Urinary bladder (tissue), 4 donors: ENCODE data around the gene FRMD6. TPM values are rescaled to one million over a fixed set of nuclear protein-coding genes. Genes with fewer than 3 reads are reported as not detected.

Source experiments
- DNase-seq: peaks from one replicate; pipeline ENCODE4 v3.0.0-alpha.2; 2015; ENCODE audit errors: extremely low spot score
- H3K27ac ChIP-seq: one replicate; pipeline ENCODE4 v1.5.1; 2013; ENCODE audit warnings: low read depth, mild to moderate bottlenecking, moderate library complexity
- H3K36me3 ChIP-seq: one replicate; pipeline ENCODE4 v1.6.1; 2013; ENCODE audit warnings: mild to moderate bottlenecking, moderate library complexity; ENCODE audit not compliant: insufficient read depth
- H3K4me1 ChIP-seq: one replicate; pipeline ENCODE4 v1.6.1; 2013; ENCODE audit warnings: mild to moderate bottlenecking, moderate library complexity; ENCODE audit not compliant: insufficient read depth
- H3K4me3 ChIP-seq: one replicate; pipeline ENCODE4 v1.5.1; 2013; ENCODE audit warnings: low read depth, low read length
- WGBS: extraction: QIAGEN DNeasy Blood & Tissue Kit; methylation state at CpG from one replicate; pipeline ENCODE4 v1.1.7; 2013; 5-methylcytosine and 5-hydroxymethylcytosine counted together
- polyA plus RNA-seq: library from polyadenylated mRNA; stranded (reverse); fragments of 200-250 nt; gene quantifications from one replicate; pipeline ENCODE4 v1.2.3, GENCODE V29; 2013
- total RNA-seq: library from RNA; depleted of rRNA; stranded (reverse); fragments of >200 nt; gene quantifications from one replicate; pipeline ENCODE4 v1.2.3, GENCODE V29; 2014
- donor health status: healthy with polysubstance abuse.
- donor health status: healthy.

FRMD6 gene
- total RNA-seq: 133 TPM
- 34.6 TPM for polyA plus RNA-seq

- DNase-seq: no peak
- under 1% methylated on average over 86 of the region's 86 CpGs for WGBS
- peak within 1 kb of the TSS; percentile 84 for H3K4me3 ChIP-seq
- H3K4me1 ChIP-seq: no peaks in the 10 kb centered on the region
- H3K27ac ChIP-seq: peak within 1 kb of the TSS; percentile 98
- H3K36me3 ChIP-seq: no peaks in the 10 kb centered on the region
Measured at GRCh38 chr14:51651388-51652167, at the start of gene FRMD6. Gene FRMD6, plus strand, starts transcription at chr14:51651910. Its CDS starts 37,927 bp downstream, at chr14:51689837.

GRCh38 chr14:51602310-51602709, 49.4 kb upstream of the FRMD6 start:
- H3K27ac ChIP-seq: no peak overlapping the region
- no peak overlapping the region for H3K4me3 ChIP-seq
- no peak for DNase-seq
- H3K36me3 ChIP-seq: no peaks in the 10 kb centered on the region
- no peaks in the 10 kb centered on the region for H3K4me1 ChIP-seq

GRCh38 chr14:51603495-51603894, 48.2 kb upstream of the FRMD6 start:
- no peak for DNase-seq
- H3K36me3 ChIP-seq: no peaks in the 10 kb centered on the region
- no peaks in the 10 kb centered on the region for H3K4me1 ChIP-seq
- 99% methylated on average over 3 of the region's 3 CpGs for WGBS
- no peak overlapping the region for H3K27ac ChIP-seq
- H3K4me3 ChIP-seq: no peak overlapping the region

GRCh38 chr14:51604073-51604472, 47.6 kb upstream of the FRMD6 start:
- DNase-seq: no peak

GRCh38 chr14:51605575-51605974, 46.1 kb upstream of the FRMD6 start:
- H3K27ac ChIP-seq: no peak overlapping the region
- no peak for DNase-seq
- WGBS: 92% methylated on average over 2 of the region's 2 CpGs
- no peaks in the 10 kb centered on the region for H3K4me1 ChIP-seq
- H3K36me3 ChIP-seq: no peaks in the 10 kb centered on the region
- no peak overlapping the region for H3K4me3 ChIP-seq

More at GRCh38 chr14:51604073-51604472, 47.6 kb upstream of the FRMD6 start:
- Histone ChIP-seq H3K4me1 (no peaks in the 10 kb centered on the region), H3K4me3 (no peak overlapping the region), H3K36me3 (no peaks in the 10 kb centered on the region), H3K27ac (no peak overlapping the region)
- WGBS: 57% methylated on average over 4 of the region's 4 CpGs

- Histone ChIP-seq H3K36me3 (no peaks in the 10 kb centered on the region), H3K27ac (no peak overlapping the region), H3K4me3 (no peak overlapping the region), H3K4me1 (no peaks in the 10 kb centered on the region)
- no peak for DNase-seq
- 36% methylated on average over 12 of the region's 12 CpGs for WGBS
Measured at GRCh38 chr14:51607711-51608110, 44.0 kb upstream of the FRMD6 start.

- 57% methylated on average over 8 of the region's 8 CpGs for WGBS
- no peaks in the 10 kb centered on the region for H3K4me1 ChIP-seq
- H3K4me3 ChIP-seq: no peak overlapping the region
- no peak for DNase-seq
- no peak overlapping the region for H3K27ac ChIP-seq
- H3K36me3 ChIP-seq: no peaks in the 10 kb centered on the region
Measured at GRCh38 chr14:51609251-51609954, 42.3 kb upstream of the FRMD6 start.

- no peak for DNase-seq
- Histone ChIP-seq H3K4me3 (no peak overlapping the region), H3K36me3 (no peaks in the 10 kb centered on the region), H3K27ac (no peak overlapping the region), H3K4me1 (no peaks in the 10 kb centered on the region)
- WGBS: 87% methylated on average over 5 of the region's 5 CpGs
Measured at GRCh38 chr14:51609955-51610283, 41.8 kb upstream of the FRMD6 start.

GRCh38 chr14:51610771-51611170, 40.9 kb upstream of the FRMD6 start:
- WGBS: 78% methylated on average over 1 of the region's 1 CpG
- no peaks in the 10 kb centered on the region for H3K4me1 ChIP-seq
- H3K36me3 ChIP-seq: no peaks in the 10 kb centered on the region
- H3K27ac ChIP-seq: no peak overlapping the region
- DNase-seq: no peak
- H3K4me3 ChIP-seq: no peak overlapping the region

GRCh38 chr14:51612449-51612848, 39.3 kb upstream of the FRMD6 start:
- 98% methylated on average over 1 of the region's 1 CpG for WGBS
- Histone ChIP-seq H3K4me1 (no peaks in the 10 kb centered on the region), H3K27ac (no peak overlapping the region), H3K4me3 (no peak overlapping the region), H3K36me3 (no peaks in the 10 kb centered on the region)
- no peak for DNase-seq

- Histone ChIP-seq H3K4me3 (no peak overlapping the region), H3K36me3 (no peaks in the 10 kb centered on the region), H3K4me1 (no peaks in the 10 kb centered on the region), H3K27ac (no peak overlapping the region)
- no peak for DNase-seq
- WGBS: 65% methylated on average over 3 of the region's 3 CpGs
Measured at GRCh38 chr14:51613416-51613815, 38.3 kb upstream of the FRMD6 start.

- Histone ChIP-seq H3K4me3 (no peak overlapping the region), H3K27ac (no peak overlapping the region), H3K4me1 (no peaks in the 10 kb centered on the region), H3K36me3 (no peaks in the 10 kb centered on the region)
- DNase-seq: no peak
Measured at GRCh38 chr14:51614707-51615106, 37.0 kb upstream of the FRMD6 start.

GRCh38 chr14:51616256-51616655, 35.5 kb upstream of the FRMD6 start:
- no peaks in the 10 kb centered on the region for H3K36me3 ChIP-seq
- H3K4me1 ChIP-seq: no peaks in the 10 kb centered on the region
- H3K4me3 ChIP-seq: no peak overlapping the region
- H3K27ac ChIP-seq: no peak overlapping the region
- WGBS: 91% methylated on average over 1 of the region's 1 CpG
- no peak for DNase-seq

- Histone ChIP-seq H3K27ac (no peak overlapping the region), H3K4me1 (no peaks in the 10 kb centered on the region), H3K4me3 (no peak overlapping the region), H3K36me3 (no peaks in the 10 kb centered on the region)
- 33% methylated on average over 4 of the region's 4 CpGs for WGBS
- DNase-seq: no peak
Measured at GRCh38 chr14:51616724-51617409, 34.8 kb upstream of the FRMD6 start.
